Lower lobe of right lung (tissue), 2 donors: ENCODE data around the gene PNPLA1. TPM values are rescaled to one million over a fixed set of nuclear protein-coding genes. Genes with fewer than 3 reads are reported as not detected.

Source experiments
- ATAC-seq, 2 donors: fragments of 200-7000 bp; cut with Tn5 transposase; one replicate each; pipeline ENCODE4 v1.9.1; 2020 to 2022; ENCODE audit warnings: mild to moderate bottlenecking in 2 of 2, moderate library complexity in 2 of 2
- DNase-seq: peaks from one replicate; pipeline ENCODE4 v3.0.0-alpha.2; 2020
- H3K27ac ChIP-seq: fragments of 200-600 bp; one replicate; pipeline ENCODE4 v1.8.0; 2022
- H3K27me3 ChIP-seq: fragments of 200-600 bp; one replicate; pipeline ENCODE4 v1.8.0; 2022; ENCODE audit warnings: low read depth
- H3K36me3 ChIP-seq: fragments of 200-600 bp; one replicate; pipeline ENCODE4 v1.8.0; 2022; ENCODE audit warnings: mild to moderate bottlenecking
- H3K4me1 ChIP-seq: fragments of 200-600 bp; one replicate; pipeline ENCODE4 v1.8.0; 2022
- H3K4me3 ChIP-seq: fragments of 200-600 bp; one replicate; pipeline ENCODE4 v1.8.0; 2022; ENCODE audit warnings: mild to moderate bottlenecking
- H3K9me3 ChIP-seq: fragments of 200-600 bp; one replicate; pipeline ENCODE4 v1.8.0; 2022
- CTCF ChIP-seq: fragments of 200-600 bp; IDR thresholded peaks from one replicate; pipeline ENCODE4 v1.8.0; 2022; ENCODE audit warnings: antibody characterized with exemption, mild to moderate bottlenecking
- intact Hi-C: fragments of 100-400 bp; cut with DNase I; formaldehyde crosslinking; loops from one replicate; pipeline ENCODE4 v1.11.0; 2022
- total RNA-seq: library from RNA; stranded (reverse); fragmentation: NEBNext Ultra II Directional; extraction: Animal tissue kit (Norgen Biotek cat#: 25700); gene quantifications from one replicate; pipeline ENCODE4 v1.2.1, GENCODE V29; 2021
- donor health status: DM: no; HTN: yes; CAD: no; lungs with severe emphysema.

The PNPLA1 gene
- total RNA-seq, 1 donor from 2014 or later, result 0.27 TPM

- Histone ChIP-seq H3K36me3 (no peaks in the 10 kb centered on the region), H3K4me3 (no peak overlapping the region), H3K9me3 (no peaks in the 10 kb centered on the region), H3K27ac (no peak overlapping the region), H3K4me1 (no peaks in the 10 kb centered on the region), H3K27me3 (no peaks in the 10 kb centered on the region)
- ATAC-seq (no peak), DNase-seq (no peak)
- no peak for TF ChIP-seq CTCF
- intact Hi-C loops, result no loop called here
Measured at GRCh38 chr6:36327919-36328236, 58.0 kb downstream of the PNPLA1 start.

GRCh38 chr6:36328600-36328999 lies 58.7 kb downstream of the PNPLA1 start:
- TF ChIP-seq CTCF, result no peak
- Histone ChIP-seq H3K4me1 (no peaks in the 10 kb centered on the region), H3K27me3 (peaks cover 3% of the 10 kb centered on the region), H3K36me3 (no peaks in the 10 kb centered on the region), H3K4me3 (no peak overlapping the region), H3K9me3 (no peaks in the 10 kb centered on the region), H3K27ac (no peak overlapping the region)
- intact Hi-C loops, result no loop called here
- no peak for ATAC-seq
- no peak for DNase-seq

- Histone ChIP-seq H3K4me3 (no peak overlapping the region), H3K27me3 (peaks cover 13% of the 10 kb centered on the region), H3K36me3 (no peaks in the 10 kb centered on the region), H3K9me3 (no peaks in the 10 kb centered on the region), H3K27ac (no peak overlapping the region), H3K4me1 (no peaks in the 10 kb centered on the region)
- ATAC-seq (no peak), DNase-seq (no peak)
- intact Hi-C loops, result no loop called here
- TF ChIP-seq CTCF, result no peak
Measured at GRCh38 chr6:36329798-36330291, 60.0 kb downstream of the PNPLA1 start.

- intact Hi-C loops, result no loop called here
- Histone ChIP-seq H3K4me3 (no peak overlapping the region), H3K9me3 (no peaks in the 10 kb centered on the region), H3K27ac (no peak overlapping the region), H3K27me3 (peaks cover 13% of the 10 kb centered on the region), H3K4me1 (no peaks in the 10 kb centered on the region), H3K36me3 (no peaks in the 10 kb centered on the region)
- no peak for TF ChIP-seq CTCF
- ATAC-seq (no peak), DNase-seq (no peak)
Measured at GRCh38 chr6:36330366-36330765, 60.5 kb downstream of the PNPLA1 start.

- no peaks in the 10 kb centered on the region for H3K4me1 ChIP-seq
- no peak for TF ChIP-seq CTCF
- H3K36me3 ChIP-seq, result no peaks in the 10 kb centered on the region
- no peaks in the 10 kb centered on the region for H3K9me3 ChIP-seq
- H3K27ac ChIP-seq, result no peak overlapping the region
- H3K4me3 ChIP-seq, result no peak overlapping the region
- DNase-seq (no peak), ATAC-seq (no peak)
- intact Hi-C loops, result no loop called here
- peaks cover 13% of the 10 kb centered on the region for H3K27me3 ChIP-seq
Measured at GRCh38 chr6:36331381-36331780, 61.5 kb downstream of the PNPLA1 start.
